C4-2B (cell line): ENCODE measurements around the gene TMEM82.

Source experiments
- CTCF ChIP-seq: fragments of 450-650 bp; conservative IDR thresholded peaks from 2 replicates; pipeline ENCODE4 v1.5.1; 2017; ENCODE audit warnings: mild to moderate bottlenecking
- ZFX ChIP-seq: fragments of 450-650 bp; IDR thresholded peaks from 2 replicates; pipeline ENCODE4 v1.6.1; 2017

DNA sequence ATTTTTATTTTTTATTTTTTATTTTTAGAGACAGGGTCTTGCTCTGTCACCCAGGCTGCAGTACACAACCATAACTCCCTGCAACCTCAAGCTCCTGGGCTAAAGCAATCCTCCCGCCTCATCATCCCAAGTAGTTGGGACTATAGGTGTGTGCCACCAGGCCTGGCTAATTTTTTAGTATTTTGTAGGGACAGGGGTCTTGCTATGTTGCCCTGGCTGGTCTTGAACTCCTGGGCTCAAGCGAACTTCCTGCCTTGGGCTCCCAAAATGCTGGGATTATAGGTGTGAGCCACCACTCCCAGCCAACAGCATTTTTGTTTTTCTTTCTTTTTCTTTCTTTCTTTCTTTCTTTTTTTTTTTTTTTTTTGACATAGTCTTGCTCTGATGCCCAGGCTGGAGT lies 44.1 kb upstream of the TMEM82 start:
- TF ChIP-seq CTCF, result no peak
- no peak for TF ChIP-seq ZFX
